Tibial nerve (tissue), 4 donors: Measurements from ENCODE around the gene ZBTB7C. TPM values are rescaled to one million over a fixed set of nuclear protein-coding genes. Genes with fewer than 3 reads are reported as not detected.

ENCODE experiments used
- DNase-seq, 2 donors: peaks; one replicate each; pipeline ENCODE4 v3.0.0-alpha.2; 2019; ENCODE audit warnings: low spot score in 2 of 2
- H3K27ac ChIP-seq, 4 donors: fragments of 200-600 bp; sonication (generic) in 3 of 4; one replicate each; pipeline ENCODE4 v1.5.1; 2017 to 2019; ENCODE audit warnings: mild to moderate bottlenecking in 1 of 4
- H3K27me3 ChIP-seq, 2 donors: fragments of 200-600 bp; sonication (generic) in 1 of 2; one replicate each; pipeline versions ENCODE4 v1.5.1 to v1.6.0; 2017 to 2019
- H3K36me3 ChIP-seq, 3 donors: fragments of 200-600 bp; sonication (generic); one replicate each; pipeline ENCODE4 v1.5.1; 2018 to 2019
- H3K4me1 ChIP-seq, 4 donors: fragments of 200-600 bp; sonication (generic) in 3 of 4; one replicate each; pipeline ENCODE4 v1.5.1; 2017 to 2019
- H3K4me3 ChIP-seq, 4 donors: fragments of 200-600 bp; sonication (generic) in 3 of 4; one replicate each; pipeline ENCODE4 v1.5.1; 2017 to 2019; ENCODE audit warnings: mild to moderate bottlenecking in 1 of 4, moderate library complexity in 1 of 4
- H3K9me3 ChIP-seq, 4 donors: fragments of 200-600 bp; sonication (generic) in 3 of 4; one replicate each; pipeline ENCODE4 v1.5.1; 2017 to 2019
- EP300 ChIP-seq, 2 donors: sonication (generic); formaldehyde crosslinking; IDR thresholded peaks; one replicate each; pipeline ENCODE4 v1.6.1; 2017; ENCODE audit warnings: antibody characterized with exemption in 2 of 2, mild to moderate bottlenecking in 1 of 2
- POLR2A ChIP-seq, 2 donors: fragments of 450-650 bp; IDR thresholded peaks; one replicate each; pipeline ENCODE4 v1.6.1; 2017; ENCODE audit warnings: antibody characterized with exemption in 2 of 2, mild to moderate bottlenecking in 2 of 2, moderate library complexity in 2 of 2
- WGBS, 2 donors: methylation state at CpG; one replicate each; pipeline ENCODE4 v1.1.5; 2018; 5-methylcytosine and 5-hydroxymethylcytosine counted together
- total RNA-seq, 4 donors: library from RNA; depleted of rRNA; stranded (reverse); fragments of >200 nt; gene quantifications; one replicate each; pipeline ENCODE4 v1.1.0, GENCODE V29; 2016
- TF ChIP-seq, protein P1 (sequence below), 5 experiments: fragments of 200-600 bp in 3 of 5; fragments of 450-650 bp in 2 of 5; sonication (generic) in 3 of 5; IDR thresholded peaks; one replicate each; pipeline ENCODE4 v1.5.1; 2016 to 2019; ENCODE audit warnings: antibody characterized with exemption in 5 of 5, mild to moderate bottlenecking in 3 of 5, moderate library complexity in 2 of 5

ZBTB7C gene
- total RNA-seq, 4 donors from 2014 or later = 24.6 to 95.0 (median 75.3) TPM

DNA sequence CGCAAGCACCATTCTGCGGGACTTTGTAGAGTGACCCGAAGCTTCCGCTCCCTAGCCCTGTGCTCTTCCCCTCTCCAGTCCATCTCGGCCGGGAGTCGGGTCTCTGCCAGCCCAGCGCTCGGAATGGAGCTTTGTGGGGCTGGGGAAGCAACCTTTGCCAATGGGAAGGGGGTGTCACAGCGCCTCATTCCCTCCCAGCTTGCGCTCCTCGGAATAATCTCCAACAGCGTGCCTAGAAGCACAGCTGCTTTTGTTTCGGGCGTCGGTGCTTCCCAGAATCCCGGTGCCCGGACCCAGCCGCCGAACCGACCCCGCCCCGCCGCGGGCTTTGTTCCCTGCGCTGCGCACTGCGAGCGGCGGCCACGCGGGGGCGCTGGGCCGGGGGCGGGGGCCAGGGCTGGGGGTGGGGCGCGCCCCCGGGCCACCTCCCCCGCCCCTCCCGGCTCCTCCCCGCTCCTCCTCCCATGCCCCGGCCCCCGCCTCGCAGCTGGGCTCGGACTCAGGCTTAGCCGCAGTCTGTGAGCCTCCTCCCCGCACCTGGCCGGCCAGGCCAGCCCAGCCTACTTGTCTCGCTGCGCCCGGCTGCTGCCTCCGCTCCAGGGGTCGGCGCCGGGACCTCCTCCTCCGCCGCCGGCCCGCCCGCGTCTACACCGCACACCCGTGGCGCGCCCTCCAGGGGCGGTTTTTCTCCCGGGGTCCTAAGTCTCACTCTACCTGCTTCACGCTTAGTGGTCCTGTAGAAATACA lies 401.1 kb downstream of the ZBTB7C start:
- no peak for DNase-seq
- Histone ChIP-seq H3K27ac (peak overlapping the region in 2 of 4 donors; percentile 16 to 46), H3K4me1 (peaks cover 0 to 21% (median 3%) of the 10 kb centered on the region in 4 donors), H3K36me3 (no peaks in the 10 kb centered on the region), H3K27me3 (no peaks in the 10 kb centered on the region), H3K4me3 (peak overlapping the region; percentile 29 to 58 (median 50)), H3K9me3 (no peaks in the 10 kb centered on the region)
- 4 to 6% methylated on average over 23 to 61 of the region's 68 CpGs for WGBS, 2 donors
- no peak for TF ChIP-seq POLR2A (IDR thresholded peaks at IDR 0.05)
- TF ChIP-seq, protein P1, sequence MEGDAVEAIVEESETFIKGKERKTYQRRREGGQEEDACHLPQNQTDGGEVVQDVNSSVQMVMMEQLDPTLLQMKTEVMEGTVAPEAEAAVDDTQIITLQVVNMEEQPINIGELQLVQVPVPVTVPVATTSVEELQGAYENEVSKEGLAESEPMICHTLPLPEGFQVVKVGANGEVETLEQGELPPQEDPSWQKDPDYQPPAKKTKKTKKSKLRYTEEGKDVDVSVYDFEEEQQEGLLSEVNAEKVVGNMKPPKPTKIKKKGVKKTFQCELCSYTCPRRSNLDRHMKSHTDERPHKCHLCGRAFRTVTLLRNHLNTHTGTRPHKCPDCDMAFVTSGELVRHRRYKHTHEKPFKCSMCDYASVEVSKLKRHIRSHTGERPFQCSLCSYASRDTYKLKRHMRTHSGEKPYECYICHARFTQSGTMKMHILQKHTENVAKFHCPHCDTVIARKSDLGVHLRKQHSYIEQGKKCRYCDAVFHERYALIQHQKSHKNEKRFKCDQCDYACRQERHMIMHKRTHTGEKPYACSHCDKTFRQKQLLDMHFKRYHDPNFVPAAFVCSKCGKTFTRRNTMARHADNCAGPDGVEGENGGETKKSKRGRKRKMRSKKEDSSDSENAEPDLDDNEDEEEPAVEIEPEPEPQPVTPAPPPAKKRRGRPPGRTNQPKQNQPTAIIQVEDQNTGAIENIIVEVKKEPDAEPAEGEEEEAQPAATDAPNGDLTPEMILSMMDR (IDR thresholded peaks at IDR 0.05) = peak; percentile 46 to 93 (median 60)

- Histone ChIP-seq H3K4me1 (peaks cover 0 to 21% (median 3%) of the 10 kb centered on the region in 4 donors), H3K27me3 (no peaks in the 10 kb centered on the region), H3K9me3 (no peaks in the 10 kb centered on the region), H3K36me3 (no peaks in the 10 kb centered on the region), H3K27ac (no peak overlapping the region), H3K4me3 (no peak overlapping the region)
- DNase-seq = no peak
- 92 to 97% methylated on average over 10 of the region's 10 CpGs for WGBS, 2 donors
- no peak for TF ChIP-seq POLR2A (IDR thresholded peaks at IDR 0.05)
- TF ChIP-seq, protein P1 (IDR thresholded peaks at IDR 0.05) = no peak
- TF ChIP-seq EP300 (IDR thresholded peaks at IDR 0.05) = no peak
Measured at GRCh38 chr18:48007381-48007780, 401.8 kb downstream of the ZBTB7C start.

GRCh38 chr18:48006415-48007175 lies 402.6 kb downstream of the ZBTB7C start:
- 90 to 94% methylated on average over 12 of the region's 12 CpGs for WGBS, 2 donors
- Histone ChIP-seq H3K4me1 (peaks cover 0 to 21% (median 3%) of the 10 kb centered on the region in 4 donors), H3K27ac (no peak overlapping the region), H3K27me3 (no peaks in the 10 kb centered on the region), H3K4me3 (no peak overlapping the region), H3K9me3 (no peaks in the 10 kb centered on the region), H3K36me3 (no peaks in the 10 kb centered on the region)
- DNase-seq = no peak
- TF ChIP-seq POLR2A (IDR thresholded peaks at IDR 0.05) (no peak), EP300 (IDR thresholded peaks at IDR 0.05) (no peak)
- TF ChIP-seq, protein P1 (IDR thresholded peaks at IDR 0.05) = no peak

DNA sequence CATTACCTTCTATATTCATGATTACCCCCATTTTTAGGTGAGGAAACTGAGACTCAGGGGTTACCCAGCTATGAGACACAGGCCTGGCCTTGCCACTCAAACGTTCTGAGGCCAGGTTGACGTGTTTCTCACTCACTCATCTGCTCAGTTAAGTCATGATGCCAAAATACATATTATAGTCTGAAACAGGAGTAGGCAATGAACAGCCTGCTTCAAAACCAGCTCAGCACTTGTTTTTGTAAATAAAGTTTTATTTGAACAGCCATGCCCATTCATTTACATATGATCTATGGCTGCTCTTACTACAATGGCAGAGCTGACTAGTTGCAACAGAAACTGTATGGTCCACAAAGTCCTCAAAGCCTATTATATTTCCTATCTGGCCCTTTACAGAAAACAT lies 404.6 kb downstream of the ZBTB7C start:
- H3K4me3 ChIP-seq = no peak overlapping the region
- no peaks in the 10 kb centered on the region for H3K9me3 ChIP-seq
- TF ChIP-seq, protein P1 (IDR thresholded peaks at IDR 0.05) = no peak
- no peak for TF ChIP-seq POLR2A (IDR thresholded peaks at IDR 0.05)
- no peak for TF ChIP-seq EP300 (IDR thresholded peaks at IDR 0.05)
- peak overlapping the region in 1 of 4 donors; percentile 10 for H3K27ac ChIP-seq
- peaks cover 0 to 21% (median 3%) of the 10 kb centered on the region in 4 donors for H3K4me1 ChIP-seq
- 71 to 72% methylated on average over 2 of the region's 2 CpGs for WGBS, 2 donors
- no peak for DNase-seq
- H3K36me3 ChIP-seq = no peaks in the 10 kb centered on the region
- no peaks in the 10 kb centered on the region for H3K27me3 ChIP-seq
